ENCODE data around the gene SNRPA1.
A peak's percentile ranks its signal among the peaks of the same experiment; 100 is the strongest.
"Not testable (repeated sequence)": the region's sequence is repeated elsewhere in the genome, so short reads cannot be mapped to it uniquely, and the experiment has no call there.

SNRPA1 gene

DNA sequence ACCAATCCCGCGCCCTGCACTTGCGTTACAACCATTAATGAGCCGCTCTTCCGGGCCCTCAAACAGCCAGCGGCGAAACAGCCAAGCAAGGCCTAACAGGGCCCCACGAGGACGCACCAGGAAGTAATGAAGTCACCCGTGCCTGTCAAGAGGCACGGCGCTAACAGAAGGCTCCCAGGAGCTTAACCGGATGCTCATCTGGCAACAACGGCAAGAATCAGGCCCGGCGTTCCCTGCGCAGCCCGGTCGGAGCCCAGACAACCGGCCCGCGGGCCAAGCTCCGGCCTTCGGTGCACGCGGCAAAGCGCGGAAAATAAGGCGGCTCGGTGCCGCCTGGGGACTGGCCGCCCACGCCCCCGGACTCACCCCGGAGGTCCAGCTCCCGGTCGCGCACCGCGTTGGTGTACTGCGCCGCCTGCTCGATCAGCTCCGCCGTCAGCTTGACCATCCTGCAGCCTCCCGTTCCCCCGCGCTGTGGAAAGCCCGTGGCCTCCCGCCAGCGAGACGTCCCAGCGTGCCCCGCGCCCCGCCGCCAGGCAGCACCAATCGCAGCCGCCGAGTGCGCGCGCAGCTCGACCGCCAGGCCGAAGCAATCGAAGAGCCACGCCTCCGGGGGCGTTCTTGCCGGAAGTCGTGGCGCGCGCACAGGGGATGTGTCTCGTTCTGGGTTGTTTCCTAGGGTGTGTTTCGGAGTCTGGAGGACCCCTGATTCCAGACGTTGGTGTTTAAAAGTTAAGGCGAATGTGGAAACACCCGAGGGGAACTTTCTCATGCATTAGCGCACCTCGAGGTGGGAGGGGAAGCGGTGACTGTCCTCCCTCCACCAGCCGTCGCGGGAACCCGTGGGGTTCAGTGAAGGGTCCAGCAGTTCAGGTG is at the start of gene SNRPA1:
Gene SNRPA1 (minus strand): TSS at position 518 of the 876 bp plus-strand sequence. CDS start 70 bp downstream, at position 448.
- H3K27me3 ChIP-seq: no peaks in the 10 kb centered on the region
- peak within 1 kb of the TSS; percentile 80 for H3K27ac ChIP-seq
- no peaks in the 10 kb centered on the region for H3K9me3 ChIP-seq
- no peaks in the 10 kb centered on the region for H3K36me3 ChIP-seq
- peaks cover 23 to 27% of the 10 kb centered on the region in 2 experiments for H3K4me1 ChIP-seq (ENCODE audit: control insufficient read depth in 1 of 2, insufficient read depth in 1 of 2, low read depth in 1 of 2, low read length in 1 of 2)
- TF ChIP-seq, protein P1, sequence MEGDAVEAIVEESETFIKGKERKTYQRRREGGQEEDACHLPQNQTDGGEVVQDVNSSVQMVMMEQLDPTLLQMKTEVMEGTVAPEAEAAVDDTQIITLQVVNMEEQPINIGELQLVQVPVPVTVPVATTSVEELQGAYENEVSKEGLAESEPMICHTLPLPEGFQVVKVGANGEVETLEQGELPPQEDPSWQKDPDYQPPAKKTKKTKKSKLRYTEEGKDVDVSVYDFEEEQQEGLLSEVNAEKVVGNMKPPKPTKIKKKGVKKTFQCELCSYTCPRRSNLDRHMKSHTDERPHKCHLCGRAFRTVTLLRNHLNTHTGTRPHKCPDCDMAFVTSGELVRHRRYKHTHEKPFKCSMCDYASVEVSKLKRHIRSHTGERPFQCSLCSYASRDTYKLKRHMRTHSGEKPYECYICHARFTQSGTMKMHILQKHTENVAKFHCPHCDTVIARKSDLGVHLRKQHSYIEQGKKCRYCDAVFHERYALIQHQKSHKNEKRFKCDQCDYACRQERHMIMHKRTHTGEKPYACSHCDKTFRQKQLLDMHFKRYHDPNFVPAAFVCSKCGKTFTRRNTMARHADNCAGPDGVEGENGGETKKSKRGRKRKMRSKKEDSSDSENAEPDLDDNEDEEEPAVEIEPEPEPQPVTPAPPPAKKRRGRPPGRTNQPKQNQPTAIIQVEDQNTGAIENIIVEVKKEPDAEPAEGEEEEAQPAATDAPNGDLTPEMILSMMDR (IDR thresholded peaks at IDR 0.05): peak; percentile 53
- H3K4me3 ChIP-seq (ENCODE audit: low read depth in 1 of 2, low read length in 1 of 2): peak within 1 kb of the TSS; percentile 91 to 98

DNA sequence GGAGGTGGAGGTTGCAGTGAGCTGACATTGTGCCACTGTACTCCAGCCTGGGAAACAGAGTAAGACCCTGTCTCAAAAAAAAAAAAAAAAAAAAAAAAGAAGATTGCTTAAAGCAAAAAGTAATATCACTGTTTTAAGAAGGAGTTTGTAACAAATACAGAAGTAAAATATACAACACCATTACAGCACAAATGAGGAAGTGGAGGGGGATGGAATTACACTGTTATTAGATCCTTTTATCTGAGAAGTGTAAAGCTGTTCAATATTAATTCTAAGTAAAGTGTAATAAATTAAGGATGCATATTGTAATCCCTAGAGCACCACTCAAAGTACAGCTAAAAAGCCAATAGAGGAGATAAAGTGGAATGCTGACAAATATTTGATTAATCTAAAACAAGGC is 47.0 kb upstream of the SNRPA1 start:
- no peaks in the 10 kb centered on the region for H3K9me3 ChIP-seq
- TF ChIP-seq, protein P1 (IDR thresholded peaks at IDR 0.05): no peak
- H3K27me3 ChIP-seq: peaks cover 56% of the 10 kb centered on the region
- no peaks in the 10 kb centered on the region for H3K36me3 ChIP-seq
- H3K27ac ChIP-seq: no peak overlapping the region
- no peaks in the 10 kb centered on the region for H3K4me1 ChIP-seq (ENCODE audit: control insufficient read depth in 1 of 2, insufficient read depth in 1 of 2, low read depth in 1 of 2, low read length in 1 of 2)
- no peak overlapping the region for H3K4me3 ChIP-seq (ENCODE audit: low read depth in 1 of 2, low read length in 1 of 2)

DNA sequence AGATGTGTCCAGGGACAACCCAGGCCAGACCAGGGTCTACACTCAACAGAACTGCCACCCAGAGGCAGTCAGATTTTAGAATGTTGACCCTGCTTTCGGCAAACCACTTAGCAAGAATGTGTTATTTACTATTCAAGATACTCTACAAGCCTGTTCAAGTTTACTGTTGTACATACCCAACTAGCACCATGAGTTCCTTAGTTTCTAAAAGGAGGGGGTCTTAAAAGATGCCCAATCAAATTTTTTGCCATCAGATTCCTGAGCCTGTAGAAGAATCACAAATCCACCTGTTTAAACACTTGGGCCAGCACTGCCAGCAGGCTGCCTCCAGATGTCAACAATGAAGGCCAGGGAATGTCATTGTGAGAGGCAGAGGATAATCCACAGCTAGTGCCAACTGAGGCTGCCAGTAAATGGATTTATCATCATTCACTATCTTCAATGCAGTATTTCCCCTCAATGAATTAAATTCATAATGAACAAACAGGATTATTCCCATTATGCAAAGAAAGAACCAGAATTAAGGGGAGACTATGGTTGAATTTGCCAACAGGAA is 43.5 kb upstream of the SNRPA1 start:
- Histone ChIP-seq H3K27me3 (peaks cover 30% of the 10 kb centered on the region), H3K36me3 (no peaks in the 10 kb centered on the region), H3K4me1 (ENCODE audit: control insufficient read depth in 1 of 2, insufficient read depth in 1 of 2, low read depth in 1 of 2, low read length in 1 of 2) (no peaks in the 10 kb centered on the region), H3K9me3 (peaks cover 5% of the 10 kb centered on the region), H3K4me3 (ENCODE audit: low read depth in 1 of 2, low read length in 1 of 2) (no peak overlapping the region), H3K27ac (no peak overlapping the region)
- TF ChIP-seq, protein P1 (IDR thresholded peaks at IDR 0.05): no peak

DNA sequence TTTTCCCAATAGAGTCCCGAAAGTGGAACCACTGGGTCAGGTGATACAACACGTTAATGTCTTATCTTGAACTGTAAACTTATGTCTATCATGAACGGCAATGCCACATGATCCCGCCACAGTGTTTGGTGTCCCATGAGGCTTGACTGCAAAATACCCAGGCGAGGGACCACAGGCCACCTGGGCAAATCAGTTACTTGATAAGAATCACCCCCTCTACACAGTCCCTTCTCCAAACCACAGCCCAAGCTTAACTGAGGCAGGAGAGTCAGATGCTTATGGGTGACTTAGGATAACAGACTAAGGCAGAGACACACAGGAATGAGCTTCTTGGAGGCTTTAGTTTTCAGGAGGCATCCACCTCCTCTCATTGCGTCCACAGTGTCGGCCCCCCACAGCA is 42.9 kb upstream of the SNRPA1 start:
- Histone ChIP-seq H3K27me3 (peaks cover 26% of the 10 kb centered on the region), H3K4me3 (ENCODE audit: low read depth in 1 of 2, low read length in 1 of 2) (no peak overlapping the region), H3K36me3 (no peaks in the 10 kb centered on the region), H3K4me1 (ENCODE audit: control insufficient read depth in 1 of 2, insufficient read depth in 1 of 2, low read depth in 1 of 2, low read length in 1 of 2) (no peaks in the 10 kb centered on the region), H3K9me3 (peaks cover 5% of the 10 kb centered on the region), H3K27ac (no peak overlapping the region)
- TF ChIP-seq, protein P1 (IDR thresholded peaks at IDR 0.05): no peak

DNA sequence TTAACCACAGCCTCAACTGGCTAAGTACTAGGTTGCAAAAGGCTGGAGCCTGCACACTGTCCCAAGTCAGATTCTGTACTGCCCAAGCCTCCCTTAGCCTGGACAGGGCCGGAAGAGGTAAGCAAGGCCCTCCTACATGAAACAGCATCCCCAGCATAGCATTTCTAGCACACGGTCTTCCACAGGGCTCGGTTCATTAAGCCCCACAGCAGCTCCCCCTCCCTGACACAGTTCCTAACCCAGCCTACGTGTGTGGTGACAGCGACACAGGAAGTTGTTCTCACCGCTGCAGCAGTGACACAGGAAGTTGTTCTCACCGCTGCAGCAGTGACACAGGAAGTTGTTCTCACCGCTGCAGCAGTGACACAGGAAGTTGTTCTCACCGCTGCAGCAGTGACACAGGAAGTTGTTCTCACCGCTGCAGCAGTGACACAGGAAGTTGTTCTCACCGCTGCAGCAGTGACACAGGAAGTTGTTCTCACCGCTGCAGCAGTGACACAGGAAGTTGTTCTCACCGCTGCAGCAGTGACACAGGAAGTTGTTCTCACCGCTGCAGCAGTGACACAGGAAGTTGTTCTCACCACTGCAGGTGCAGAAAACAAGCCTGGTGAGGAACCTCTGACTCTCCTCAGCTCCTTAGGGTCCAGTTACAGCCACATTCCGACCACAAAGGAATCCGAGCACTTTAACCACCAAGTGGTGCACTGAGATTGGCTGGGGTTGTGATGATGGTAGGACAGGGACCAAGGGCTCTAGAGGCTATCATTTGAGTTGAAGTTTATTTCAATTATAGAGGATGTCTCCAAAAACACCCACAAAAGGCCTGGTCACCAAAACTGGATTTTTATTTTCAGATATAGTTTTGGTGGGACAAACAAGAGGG is 39.1 kb upstream of the SNRPA1 start:
- not testable (repeated sequence) for H3K4me1 ChIP-seq (ENCODE audit: control insufficient read depth in 1 of 2, insufficient read depth in 1 of 2, low read depth in 1 of 2, low read length in 1 of 2); H3K9me3 ChIP-seq; H3K4me3 ChIP-seq (ENCODE audit: low read depth in 1 of 2, low read length in 1 of 2); H3K36me3 ChIP-seq
- Histone ChIP-seq H3K27me3 (peaks cover 46% of the 10 kb centered on the region), H3K27ac (peak overlapping the region; percentile 61)

Data from neutrophil (primary cell).